Thymus (tissue), 11 donors: ENCODE data around the gene UTP14A. TPM values are rescaled to one million over a fixed set of nuclear protein-coding genes. Genes with fewer than 3 reads are reported as not detected.

ENCODE experiments used
- DNase-seq, 9 donors: peaks; one replicate each; pipeline ENCODE4 v3.0.0-alpha.2; 2013; ENCODE audit warnings: low spot score in 9 of 9, low read depth in 6 of 9, missing footprints in 1 of 9
- H3K27ac ChIP-seq, 2 donors: one replicate each; pipeline ENCODE4 v1.5.1; 2013; ENCODE audit warnings: control low read depth in 1 of 2, low read depth in 1 of 2, low read length in 1 of 2, mild to moderate bottlenecking in 1 of 2, moderate library complexity in 1 of 2
- H3K27me3 ChIP-seq, 2 donors: one replicate each; pipeline ENCODE4 v1.5.1; 2013; ENCODE audit warnings: low read length in 1 of 2; ENCODE audit not compliant: control insufficient read depth in 2 of 2, insufficient read depth in 1 of 2
- H3K36me3 ChIP-seq, 2 donors: one replicate each; pipeline ENCODE4 v1.5.1; 2013; ENCODE audit warnings: low read length in 1 of 2, mild to moderate bottlenecking in 1 of 2, moderate library complexity in 1 of 2; ENCODE audit not compliant: control insufficient read depth in 2 of 2, insufficient read depth in 2 of 2
- H3K4me1 ChIP-seq, 2 donors: one replicate each; pipeline ENCODE4 v1.5.1; 2013; ENCODE audit warnings: low read length in 2 of 2; ENCODE audit not compliant: control insufficient read depth in 2 of 2, insufficient read depth in 2 of 2
- H3K4me3 ChIP-seq, 2 donors: one replicate each; pipeline ENCODE4 v1.5.1; 2013; ENCODE audit warnings: low read length in 2 of 2, control low read depth in 1 of 2, mild to moderate bottlenecking in 1 of 2
- H3K9me3 ChIP-seq, 2 donors: one replicate each; pipeline ENCODE4 v1.5.1; 2013; ENCODE audit warnings: low read length in 1 of 2, mild to moderate bottlenecking in 1 of 2; ENCODE audit not compliant: control insufficient read depth in 2 of 2, insufficient read depth in 1 of 2
- WGBS: extraction: QIAGEN DNeasy Blood & Tissue Kit; methylation state at CpG from one replicate; pipeline ENCODE4 v1.1.7; 2013; 5-methylcytosine and 5-hydroxymethylcytosine counted together
- polyA plus RNA-seq: library from polyadenylated mRNA; stranded (reverse); fragments of 200-250 nt; gene quantifications from one replicate; pipeline ENCODE4 v1.2.3, GENCODE V29; 2013
- total RNA-seq: library from RNA; stranded (reverse); fragments of 120-200 nt; gene quantifications from one replicate; pipeline ENCODE4 v1.2.4, GENCODE V29; 2013
- donor health status: healthy.

The UTP14A gene
- total and polyA plus RNA-seq, 2 donors = 14.5 to 22.7 TPM

DNA sequence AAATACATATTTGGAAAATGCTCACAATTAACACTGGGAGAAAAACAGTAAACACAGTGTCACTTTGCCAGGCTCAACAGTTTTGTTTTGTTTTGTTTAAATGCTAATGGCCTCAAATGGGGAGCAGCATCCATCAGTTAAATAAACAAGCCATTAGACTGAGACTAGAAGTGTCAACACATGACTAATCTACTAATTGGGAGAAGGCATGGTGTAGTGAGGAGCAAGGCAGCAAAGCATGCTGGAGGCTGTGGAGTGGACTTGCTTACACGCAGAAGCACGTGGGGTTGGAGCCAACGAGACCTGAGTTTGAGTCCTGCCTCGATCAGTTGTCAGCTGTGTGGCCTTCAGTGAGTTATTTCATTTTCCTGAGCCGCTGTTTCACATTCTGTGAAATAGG lies 29.0 kb downstream of the UTP14A start:
- Histone ChIP-seq H3K4me3 (no peak overlapping the region), H3K27me3 (peaks cover 0 to 30% of the 10 kb centered on the region in 2 donors), H3K27ac (no peak overlapping the region), H3K36me3 (no peaks in the 10 kb centered on the region), H3K9me3 (peaks cover 0 to 3% of the 10 kb centered on the region in 2 donors), H3K4me1 (peaks cover 0 to 22% of the 10 kb centered on the region in 2 donors)
- 96% methylated on average over 5 of the region's 5 CpGs for WGBS
- no peak for DNase-seq

DNA sequence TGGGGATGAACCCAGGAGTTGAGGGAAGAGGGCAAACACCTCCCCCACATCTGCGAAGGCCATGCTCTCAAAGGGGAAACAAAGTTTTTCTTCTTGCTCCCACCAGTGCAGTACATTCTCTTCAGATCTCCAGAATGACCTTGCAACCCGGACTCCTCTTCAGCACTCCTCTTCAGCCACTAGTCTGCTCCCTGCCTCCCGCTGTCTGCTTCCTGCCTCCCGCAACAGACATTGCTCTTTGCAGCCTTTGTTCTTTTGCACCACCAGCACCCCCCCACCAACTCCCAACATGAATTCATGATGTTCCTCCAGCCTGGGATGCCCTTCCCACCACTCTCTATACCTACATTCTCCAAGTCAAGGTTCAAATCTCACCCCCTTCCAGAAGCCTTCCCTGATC lies 32.1 kb downstream of the UTP14A start:
- peak in 1 of 9 donors; percentile 16 for DNase-seq
- Histone ChIP-seq H3K36me3 (no peaks in the 10 kb centered on the region), H3K4me3 (no peak overlapping the region), H3K9me3 (no peaks in the 10 kb centered on the region), H3K4me1 (peaks cover 0 to 15% of the 10 kb centered on the region in 2 donors), H3K27me3 (peaks cover 0 to 23% of the 10 kb centered on the region in 2 donors), H3K27ac (no peak overlapping the region)
- WGBS = 78% methylated on average over 4 of the region's 4 CpGs

DNA sequence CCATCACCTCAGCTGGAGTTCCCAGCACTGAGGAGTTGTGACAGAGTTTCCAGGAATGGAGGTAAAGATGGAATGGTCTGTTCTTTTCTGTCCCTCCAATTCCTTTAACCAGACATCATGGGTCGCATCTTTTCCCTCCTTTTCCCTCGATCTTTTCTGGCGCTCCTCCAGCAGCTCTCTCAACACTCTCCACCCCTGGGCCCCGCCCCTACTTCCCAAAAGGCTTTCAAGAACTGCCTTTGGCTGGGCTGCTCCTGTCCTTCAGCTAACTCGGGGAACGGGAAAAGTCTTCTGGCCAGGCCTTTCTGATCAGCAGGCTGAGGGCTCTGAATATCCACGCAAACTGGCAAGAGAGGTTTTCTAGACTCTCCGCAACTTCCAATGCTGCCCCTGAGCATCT lies 34.0 kb downstream of the UTP14A start:
- Histone ChIP-seq H3K4me1 (peaks cover 0 to 15% of the 10 kb centered on the region in 2 donors), H3K36me3 (no peaks in the 10 kb centered on the region), H3K9me3 (no peaks in the 10 kb centered on the region), H3K27me3 (peaks cover 0 to 6% of the 10 kb centered on the region in 2 donors), H3K4me3 (no peak overlapping the region), H3K27ac (no peak overlapping the region)
- WGBS = 83% methylated on average over 8 of the region's 8 CpGs
- no peak for DNase-seq

DNA sequence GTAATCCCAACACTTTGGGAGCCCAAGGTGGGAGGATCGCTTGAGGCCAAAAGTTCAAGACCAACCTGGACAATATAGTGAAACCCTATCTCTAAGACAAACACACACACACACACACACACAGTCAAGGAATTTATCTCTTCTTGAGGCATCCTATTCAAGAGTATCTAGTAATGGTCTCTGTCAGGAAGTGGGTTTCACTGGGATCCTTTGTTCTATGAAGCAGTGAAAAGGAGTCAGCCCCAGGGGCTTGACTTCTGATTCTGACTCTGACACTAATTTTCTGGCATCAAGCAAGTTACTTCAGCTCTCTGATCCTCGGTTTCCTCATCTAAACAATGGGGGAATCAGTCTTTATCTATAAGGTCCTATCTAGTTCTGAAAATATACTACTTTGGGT lies 34.8 kb downstream of the UTP14A start:
- no peak overlapping the region for H3K27ac ChIP-seq
- 94% methylated on average over 2 of the region's 2 CpGs for WGBS
- H3K9me3 ChIP-seq = no peaks in the 10 kb centered on the region
- DNase-seq = peak in 1 of 9 donors; percentile 21
- H3K27me3 ChIP-seq = peaks cover 0 to 5% of the 10 kb centered on the region in 2 donors
- no peak overlapping the region for H3K4me3 ChIP-seq
- H3K4me1 ChIP-seq = peaks cover 0 to 15% of the 10 kb centered on the region in 2 donors
- H3K36me3 ChIP-seq = no peaks in the 10 kb centered on the region

DNA sequence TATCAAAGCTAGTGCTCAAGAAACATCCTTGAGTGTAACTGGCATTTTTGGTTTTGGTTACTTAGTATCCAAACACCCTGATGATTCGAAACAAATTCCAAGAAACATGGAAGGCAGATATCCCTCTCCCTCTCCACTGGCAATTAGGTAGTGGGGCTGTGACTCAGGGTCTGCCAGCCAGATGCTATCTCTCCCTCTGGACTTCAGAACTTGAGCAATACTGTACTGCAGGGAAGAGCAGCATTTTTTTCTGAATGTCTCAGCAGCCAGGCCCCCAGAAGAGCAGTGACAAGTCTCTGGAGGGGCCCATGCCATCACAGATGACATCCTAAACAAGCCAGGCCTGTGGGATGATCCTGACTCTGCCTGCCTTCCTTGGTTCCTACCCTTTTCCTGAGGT lies 39.2 kb downstream of the UTP14A start:
- H3K27ac ChIP-seq = no peak overlapping the region
- H3K4me3 ChIP-seq = no peak overlapping the region
- 100% methylated on average over 1 of the region's 1 CpG for WGBS
- no peaks in the 10 kb centered on the region for H3K9me3 ChIP-seq
- H3K36me3 ChIP-seq = no peaks in the 10 kb centered on the region
- H3K27me3 ChIP-seq = no peaks in the 10 kb centered on the region
- DNase-seq = no peak
- no peaks in the 10 kb centered on the region for H3K4me1 ChIP-seq

DNA sequence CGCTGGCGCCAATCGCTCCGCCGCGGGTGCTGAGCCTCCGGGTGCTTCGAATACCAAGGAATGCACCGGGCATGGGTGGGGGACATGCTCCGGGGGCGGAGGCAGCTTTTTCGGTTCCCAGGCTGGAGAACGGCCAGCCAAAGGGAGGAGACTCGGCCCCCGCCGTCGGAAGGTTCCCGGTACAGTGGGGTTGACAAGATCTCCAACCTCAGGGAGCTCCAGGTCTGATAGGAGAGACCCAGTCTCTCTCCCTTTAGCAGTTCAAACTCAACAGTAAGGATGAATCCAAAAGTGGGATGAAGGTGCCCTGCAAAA lies 47.3 kb downstream of the UTP14A start:
- Histone ChIP-seq H3K27ac (no peak overlapping the region), H3K27me3 (peaks cover 0 to 15% of the 10 kb centered on the region in 2 donors), H3K4me3 (peak overlapping the region; percentile 52 to 56), H3K36me3 (no peaks in the 10 kb centered on the region), H3K9me3 (peaks cover 0 to 3% of the 10 kb centered on the region in 2 donors), H3K4me1 (peaks cover 0 to 28% of the 10 kb centered on the region in 2 donors)
- 6% methylated on average over 18 of the region's 18 CpGs for WGBS
- DNase-seq = peak in 1 of 9 donors; percentile 13

DNA sequence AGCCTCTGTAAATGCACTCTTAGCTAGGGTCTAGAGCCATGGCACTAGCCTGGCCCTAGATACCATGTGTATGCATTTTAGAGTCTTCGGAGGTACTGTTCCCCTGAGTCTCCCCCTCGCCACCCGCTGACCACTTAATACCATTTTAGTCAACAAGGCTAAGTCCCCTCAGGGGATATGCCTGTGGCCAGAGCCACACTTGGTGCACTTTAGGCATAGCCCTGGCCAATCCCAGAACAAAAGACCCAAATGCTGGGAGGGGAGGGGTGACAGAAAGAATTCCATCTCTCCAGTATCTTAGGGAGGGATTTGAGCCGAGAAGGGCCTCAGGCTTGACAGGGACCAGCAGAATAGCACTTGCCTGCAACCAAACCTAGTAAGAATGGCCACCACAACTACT lies 47.9 kb downstream of the UTP14A start:
- Histone ChIP-seq H3K27ac (no peak overlapping the region), H3K27me3 (peaks cover 0 to 15% of the 10 kb centered on the region in 2 donors), H3K36me3 (no peaks in the 10 kb centered on the region), H3K9me3 (peaks cover 0 to 3% of the 10 kb centered on the region in 2 donors), H3K4me3 (no peak overlapping the region), H3K4me1 (peaks cover 0 to 28% of the 10 kb centered on the region in 2 donors)
- no peak for DNase-seq
- 98% methylated on average over 4 of the region's 4 CpGs for WGBS

DNA sequence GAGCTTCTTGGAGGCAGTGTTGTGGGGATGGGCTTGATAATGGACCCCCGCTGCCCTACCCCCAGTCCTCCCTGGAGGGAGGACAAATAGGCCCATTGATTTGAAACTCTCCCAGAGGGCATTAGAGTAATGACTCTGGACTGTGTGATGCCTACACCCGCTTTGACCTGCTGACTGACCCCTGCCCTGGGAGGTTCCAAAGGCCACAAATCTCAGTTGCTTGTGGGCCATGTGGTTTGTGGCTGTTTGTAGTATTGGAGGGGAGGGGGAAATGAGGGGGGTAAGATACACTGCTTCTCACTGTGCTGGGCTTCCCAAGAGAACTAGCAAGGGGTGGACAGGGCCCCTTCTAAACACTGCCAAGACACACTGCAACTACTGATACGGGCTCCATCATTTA lies 48.8 kb downstream of the UTP14A start:
- no peak overlapping the region for H3K4me3 ChIP-seq
- H3K4me1 ChIP-seq = peaks cover 0 to 28% of the 10 kb centered on the region in 2 donors
- peaks cover 0 to 3% of the 10 kb centered on the region in 2 donors for H3K9me3 ChIP-seq
- no peak overlapping the region for H3K27ac ChIP-seq
- H3K27me3 ChIP-seq = peaks cover 0 to 15% of the 10 kb centered on the region in 2 donors
- no peak for DNase-seq
- WGBS = 95% methylated on average over 3 of the region's 3 CpGs
- no peaks in the 10 kb centered on the region for H3K36me3 ChIP-seq

DNA sequence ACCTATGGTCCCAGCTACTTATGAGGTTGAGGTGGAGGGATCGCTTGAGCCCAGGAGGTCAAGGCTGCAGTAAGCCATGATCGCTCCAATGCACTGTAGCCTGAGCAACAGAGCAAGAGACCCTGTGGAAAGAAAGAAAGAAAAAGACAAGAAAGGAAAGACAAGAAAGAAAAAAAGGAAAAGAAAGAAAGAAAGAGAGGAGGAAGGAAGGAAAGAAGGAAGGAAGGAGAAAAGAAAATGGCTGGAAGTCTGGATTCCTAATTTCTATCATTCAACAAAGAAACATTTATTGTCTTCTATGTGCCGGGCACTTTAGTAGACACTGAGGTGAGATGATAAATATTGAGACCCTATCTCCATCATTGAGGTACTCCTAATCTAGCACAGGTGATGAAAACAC lies 49.7 kb downstream of the UTP14A start:
- Histone ChIP-seq H3K27ac (no peak overlapping the region), H3K4me1 (peaks cover 0 to 28% of the 10 kb centered on the region in 2 donors), H3K27me3 (peaks cover 0 to 15% of the 10 kb centered on the region in 2 donors), H3K36me3 (no peaks in the 10 kb centered on the region), H3K9me3 (peaks cover 0 to 3% of the 10 kb centered on the region in 2 donors), H3K4me3 (no peak overlapping the region)
- DNase-seq = no peak
- 100% methylated on average over 3 of the region's 3 CpGs for WGBS

DNA sequence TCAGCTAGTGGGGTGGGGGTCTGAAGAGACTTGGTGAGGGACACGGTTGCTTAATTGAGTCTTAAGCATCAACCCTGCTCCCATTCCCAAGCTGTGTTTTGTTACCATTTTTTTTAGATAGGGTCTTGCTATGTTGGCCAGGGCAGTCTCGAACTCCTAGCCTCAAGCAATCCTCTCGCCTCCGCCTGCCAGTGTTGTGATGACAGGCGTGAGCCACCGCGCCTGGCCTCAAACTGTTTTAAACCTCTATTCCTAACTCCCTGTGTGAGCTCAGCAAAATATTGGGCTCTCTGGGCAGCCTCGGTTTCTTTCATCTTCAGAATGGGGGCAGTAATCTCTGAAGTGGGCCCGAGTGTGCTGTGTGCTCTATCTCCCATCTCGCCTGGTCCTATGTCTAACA lies 50.2 kb downstream of the UTP14A start:
- Histone ChIP-seq H3K4me3 (no peak overlapping the region), H3K9me3 (peaks cover 0 to 3% of the 10 kb centered on the region in 2 donors)
- 93% methylated on average over 10 of the region's 10 CpGs for WGBS

More for the DNA sequence above, 50.2 kb downstream of the UTP14A start:
- peaks cover 0 to 15% of the 10 kb centered on the region in 2 donors for H3K27me3 ChIP-seq
- H3K4me1 ChIP-seq = peaks cover 0 to 32% of the 10 kb centered on the region in 2 donors
- H3K27ac ChIP-seq = no peak overlapping the region
- no peak for DNase-seq
- H3K36me3 ChIP-seq = no peaks in the 10 kb centered on the region
